Heart right ventricle (tissue), 16 donors: ENCODE measurements around the gene DPP10. TPM values are rescaled to one million over a fixed set of nuclear protein-coding genes. Genes with fewer than 3 reads are reported as not detected.

Experiments
- ATAC-seq, 8 donors: fragments of 200-7000 bp; cut with Tn5 transposase; one replicate each; pipeline ENCODE4 v1.9.1; 2020; ENCODE audit warnings: mild to moderate bottlenecking in 8 of 8, moderate library complexity in 8 of 8, moderate number of reproducible peaks in 1 of 8
- DNase-seq, 2 donors: peaks; one replicate each; pipeline ENCODE4 v3.0.0-alpha.2; 2020
- H3K27ac ChIP-seq, 10 donors: fragments of 200-600 bp; sonication (generic) in 2 of 10; one replicate each; pipeline versions ENCODE4 v1.5.0 to v1.8.0; 2020 to 2022; ENCODE audit warnings: mild to moderate bottlenecking in 3 of 10
- H3K27me3 ChIP-seq, 7 donors: fragments of 200-600 bp; one replicate each; pipeline ENCODE4 v1.8.0; 2021 to 2022; ENCODE audit warnings: mild to moderate bottlenecking in 2 of 7
- H3K36me3 ChIP-seq, 9 donors: fragments of 200-600 bp; sonication (generic) in 1 of 9; one replicate each; pipeline versions ENCODE4 v1.5.0 to v1.8.0; 2020 to 2022; ENCODE audit warnings: mild to moderate bottlenecking in 2 of 9
- H3K4me1 ChIP-seq, 9 donors: fragments of 200-600 bp; sonication (generic) in 1 of 9; one replicate each; pipeline versions ENCODE4 v1.5.0 to v1.8.0; 2020 to 2022; ENCODE audit warnings: mild to moderate bottlenecking in 4 of 9
- H3K4me3 ChIP-seq, 10 donors: fragments of 200-600 bp; sonication (generic) in 2 of 10; one replicate each; pipeline versions ENCODE4 v1.5.0 to v1.8.0; 2020 to 2022; ENCODE audit warnings: mild to moderate bottlenecking in 7 of 10, moderate library complexity in 2 of 10
- H3K9me3 ChIP-seq, 11 donors: fragments of 200-600 bp in 10 of 11; sonication (generic) in 2 of 11; one replicate each; pipeline versions ENCODE4 v1.5.0 to v1.8.0; 2013 to 2022; ENCODE audit warnings: mild to moderate bottlenecking in 2 of 11, control low read depth in 1 of 11, moderate library complexity in 1 of 11
- CTCF ChIP-seq, 9 donors: fragments of 200-600 bp; sonication (generic) in 2 of 9; IDR thresholded peaks; one replicate each; pipeline versions ENCODE4 v1.5.0 to v1.8.0; 2021 to 2022; ENCODE audit warnings: antibody characterized with exemption in 9 of 9, mild to moderate bottlenecking in 5 of 9, moderate library complexity in 1 of 9
- WGBS, 2 donors: extraction: QIAGEN DNeasy Blood & Tissue Kit; methylation state at CpG; one replicate each; pipeline ENCODE4 v1.1.7; 2013; ENCODE audit warnings: inconsistent platforms in 1 of 2; 5-methylcytosine and 5-hydroxymethylcytosine counted together
- intact Hi-C, 10 donors: fragments of 100-400 bp; cut with DNase I; formaldehyde crosslinking; loops; one replicate each; pipeline versions ENCODE4 v1.11.1 to v1.14.2; 2022
- polyA plus RNA-seq, 2 donors: library from polyadenylated mRNA; stranded (reverse); fragments of 200-250 nt; gene quantifications; one replicate each; pipeline ENCODE4 v1.2.3, GENCODE V29; 2013
- total RNA-seq, 10 donors: library from RNA; stranded (reverse); fragmentation: NEBNext Ultra II Directional in 3 of 10; extraction: Animal tissue kit (Norgen Biotek cat#: 25700) in 3 of 10; gene quantifications; one replicate each; pipeline versions ENCODE4 v1.2.1 to v1.2.4, GENCODE V29; 2021 to 2023
- donor health status: Arrhythmogenic right ventricular cardiomyopathy.
- donor health status: ischemic (EF 13 %, LVEDD 7.1; RV severe dilation, severe dysfunction).
- donor health status: healthy with polysubstance abuse.
- donor health status: DM: no; HTN: yes; CAD: no.
- donor health status: DM: no; HTN: no; CAD: no.
- donor health status: ischemic (EF 25% LVEDD 6.9; RV normal size, moderate dysfunction).
- donor health status: ischemic (EF 25% LVEDD 5.7; RV mildly dilated, moderate dysfunction).
- donor health status: healthy.
- donor health status: DM: yes; HTN: yes; CAD: no.
- donor health status: Ischemic cardiomyopathy.
- donor health status: ischemic (EF 35%, LVEDD 5.7; RV mildly dilated, moderate dysfunction).
- donor health status: nonischemic (EF 11% LVEDD 7.7; RV severe dilation, severe dysfunction).
- donor health status: DM: yes; HTN: yes; CAD: no.
- donor health status: PGD.
- donor health status: ischemic (EF 29% LVEDD 5.4; RV normal size, mild dysfunction).
- donor health status: nonischemic (EF 23%, LVEDD 6.1; RV moderate dilation, normal function).

DPP10 gene
- total and polyA plus RNA-seq, 12 donors, result 0.15 to 0.49 (median 0.38) TPM; not detected in 9

DNA sequence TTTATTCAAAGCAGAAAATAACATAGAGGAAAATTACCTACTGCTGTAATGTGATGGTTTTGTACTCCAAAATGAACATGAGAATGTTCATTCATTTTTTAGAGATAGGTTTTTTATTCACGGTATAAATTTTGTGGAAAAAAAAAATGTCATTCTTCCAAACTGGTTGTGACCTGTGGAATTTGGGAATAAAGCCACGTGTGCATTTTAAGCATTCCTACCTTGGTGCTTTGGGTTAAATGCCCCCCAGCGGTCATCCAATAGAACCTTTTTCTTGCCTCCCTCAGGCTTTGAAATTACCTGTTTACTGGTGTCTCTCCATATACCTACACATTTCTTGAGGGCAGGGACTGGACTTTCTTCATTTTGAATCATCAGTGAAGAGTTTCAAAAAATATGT, 740.7 kb downstream of the DPP10 start:
- ATAC-seq (no peak), DNase-seq (no peak)
- intact Hi-C loops, result no loop called here
- no peaks in the 10 kb centered on the region for H3K36me3 ChIP-seq
- peaks cover 0 to 7% (median 0%) of the 10 kb centered on the region in 7 donors for H3K27me3 ChIP-seq
- no peaks in the 10 kb centered on the region for H3K4me1 ChIP-seq
- no peak overlapping the region for H3K4me3 ChIP-seq
- H3K27ac ChIP-seq, result no peak overlapping the region
- 38% methylated on average over 3 of the region's 3 CpGs for WGBS, 2 donors
- no peak for TF ChIP-seq CTCF (IDR thresholded peaks at IDR 0.05)
- peaks cover 0 to 7% (median 0%) of the 10 kb centered on the region in 11 donors for H3K9me3 ChIP-seq

GRCh38 chr2:115190459-115190858, 748.0 kb downstream of the DPP10 start:
- H3K36me3 ChIP-seq, result no peaks in the 10 kb centered on the region
- DNase-seq, result no peak
- no peak overlapping the region for H3K27ac ChIP-seq
- WGBS, 2 donors, result 91 to 95% methylated on average over 13 of the region's 13 CpGs
- no peaks in the 10 kb centered on the region for H3K4me1 ChIP-seq
- ATAC-seq, result no peak
- intact Hi-C loops, result no loop called here
- peaks cover 0 to under 1% (median 0%) of the 10 kb centered on the region in 7 donors for H3K27me3 ChIP-seq
- H3K4me3 ChIP-seq, result no peak overlapping the region
- no peak for TF ChIP-seq CTCF (IDR thresholded peaks at IDR 0.05)
- H3K9me3 ChIP-seq, result peaks cover 0 to 14% (median 0%) of the 10 kb centered on the region in 11 donors

- Histone ChIP-seq H3K4me1 (no peaks in the 10 kb centered on the region), H3K27ac (no peak overlapping the region), H3K27me3 (peaks cover 0 to 3% (median 0%) of the 10 kb centered on the region in 7 donors), H3K36me3 (no peaks in the 10 kb centered on the region), H3K9me3 (peaks cover 0 to 3% (median 0%) of the 10 kb centered on the region in 11 donors), H3K4me3 (no peak overlapping the region)
- DNase-seq (no peak), ATAC-seq (no peak)
- WGBS, 2 donors, result 82 to 83% methylated on average over 6 of the region's 6 CpGs
- TF ChIP-seq CTCF (IDR thresholded peaks at IDR 0.05), result no peak
- intact Hi-C loops, result no loop called here
Measured at GRCh38 chr2:115194623-115195022, 752.2 kb downstream of the DPP10 start.

- Histone ChIP-seq H3K36me3 (no peaks in the 10 kb centered on the region), H3K4me1 (no peaks in the 10 kb centered on the region), H3K9me3 (no peaks in the 10 kb centered on the region), H3K27ac (no peak overlapping the region), H3K27me3 (peaks cover 0 to 3% (median 0%) of the 10 kb centered on the region in 7 donors), H3K4me3 (no peak overlapping the region)
- ATAC-seq (no peak), DNase-seq (no peak)
- no peak for TF ChIP-seq CTCF (IDR thresholded peaks at IDR 0.05)
- intact Hi-C loops, result no loop called here
Measured at GRCh38 chr2:115196587-115196986, 754.1 kb downstream of the DPP10 start.
